Measurements from ENCODE around the gene KRT40. TPM values are rescaled to one million over a fixed set of nuclear protein-coding genes. Genes with fewer than 3 reads are reported as not detected.

The KRT40 gene
- total and polyA plus RNA-seq, 10 of the 15 experiments (the other 5 are each of a cell fraction or from before 2014, with no cell fraction given): not detected

GRCh38 chr17:40986920-40987319 is 2.8 kb upstream of the KRT40 start:
- intact Hi-C loops (cut with micrococcal nuclease; ENCODE audit: unreplicated experiment): no loop called here
- no peaks in the 10 kb centered on the region for H3K79me2 ChIP-seq (ENCODE audit: control insufficient read depth, insufficient read depth, low read length)
- no peaks in the 10 kb centered on the region for H3K36me3 ChIP-seq (ENCODE audit: control insufficient read depth in 2 of 2, insufficient read depth in 2 of 2, low read length in 1 of 2)
- ChIA-PET SMC1A (ENCODE audit: uncharacterized antibody, unreplicated experiment) (interaction anchor here (0.7 kb wide), 1 partner anchor 281 kb away, joined by 3 read pairs; no protein-coding TSS in a partner anchor), CTCF (interaction anchor here (1.1 kb wide), 1 partner anchor 372 kb away, joined by 3 read pairs; no protein-coding TSS in a partner anchor), POLR2A (interaction anchor here (1.1 kb wide), 1 partner anchor 168 kb away, joined by 3 read pairs; no protein-coding TSS in a partner anchor), RAD21 (ENCODE audit: unreplicated experiment) (interaction anchor here (0.6 kb wide), 1 partner anchor 739 kb away, joined by 3 read pairs; no protein-coding TSS in a partner anchor)
- no peak overlapping the region for H3K4me2 ChIP-seq (ENCODE audit: control insufficient read depth, insufficient read depth)
- no peak for DNase-seq (ENCODE audit: low read depth, low spot score)
- no peak for FAIRE-seq
- H3K27ac ChIP-seq (ENCODE audit: control insufficient read depth, insufficient read depth): no peak overlapping the region
- in situ Hi-C loops (cut with MboI): no loop called here
- H4K20me1 ChIP-seq (ENCODE audit: control insufficient read depth, insufficient read depth): no peaks in the 10 kb centered on the region
- H3K9me3 ChIP-seq (replicated peaks; ENCODE audit: control insufficient read depth, insufficient read depth, low read length): no peaks in the 10 kb centered on the region
- no TSS peak for BruUV-seq (replicated peaks)
- H2AFZ ChIP-seq (ENCODE audit: control insufficient read depth, low read depth, low read length): no peak overlapping the region
- WGBS (ENCODE audit: insufficient coverage, insufficient replicate concordance, low lambda C conversion rate, missing lambda C conversion rate): 19% methylated on average over 8 of the region's 8 CpGs
- ATAC-seq: no peak
- peaks cover 0 to 2% of the 10 kb centered on the region in 2 experiments; a peak in 1 of 4 replicates for H3K27me3 ChIP-seq (replicated peaks in 1 of 2; ENCODE audit: control insufficient read depth in 2 of 2, insufficient read depth in 2 of 2, low read length in 1 of 2)
- H3K4me3 ChIP-seq: no peak overlapping the region
- H3K9ac ChIP-seq (ENCODE audit: control insufficient read depth, insufficient read depth, low read length): no peak overlapping the region
- no peaks in the 10 kb centered on the region for H3K4me1 ChIP-seq (ENCODE audit: control insufficient read depth, insufficient read depth, low read length)
- TF ChIP-seq SIX5 (IDR thresholded peaks at IDR 0.05; ENCODE audit: low read depth, low read length, severe bottlenecking): no peak
- no peak for TF ChIP-seq ZZZ3 (IDR thresholded peaks at IDR 0.05; ENCODE audit: control insufficient read depth, insufficient read length, low read depth)
- TF ChIP-seq BMI1 (IDR thresholded peaks at IDR 0.05; ENCODE audit: borderline replicate concordance): no peak
- no peak for TF ChIP-seq EGR1 (IDR thresholded peaks at IDR 0.05; ENCODE audit: borderline replicate concordance in 1 of 2, low read depth in 2 of 2, low read length in 2 of 2)
- TF ChIP-seq TCF7 (IDR thresholded peaks at IDR 0.05; ENCODE audit: borderline replicate concordance): no peak
- TF ChIP-seq CHD2 (IDR thresholded peaks at IDR 0.05; ENCODE audit: borderline replicate concordance, low read depth, low read length): no peak
- TF ChIP-seq SKIL (IDR thresholded peaks at IDR 0.05; ENCODE audit: low read depth, poor library complexity, severe bottlenecking): no peak
- no peak for TF ChIP-seq RAD21 (IDR thresholded peaks at IDR 0.05; ENCODE audit: insufficient read depth, low read depth, low read length)
- no peak for TF ChIP-seq PBX3 (IDR thresholded peaks at IDR 0.05; ENCODE audit: insufficient replicate concordance, low read depth, low read length)
- no peak for TF ChIP-seq ATF2 (IDR thresholded peaks at IDR 0.05; ENCODE audit: low read length)
- no peak for TF ChIP-seq ATF7 (IDR thresholded peaks at IDR 0.05; ENCODE audit: low read depth)
- no peak for TF ChIP-seq ZNF622 (IDR thresholded peaks at IDR 0.05)
- TF ChIP-seq FOS (IDR thresholded peaks at IDR 0.05; ENCODE audit: borderline replicate concordance, extremely low read depth, insufficient read length): no peak
- TF ChIP-seq NR2C1 (IDR thresholded peaks at IDR 0.05): no peak
- no peak for TF ChIP-seq MAX (IDR thresholded peaks at IDR 0.05; ENCODE audit: low read depth, low read length)
